Hepatocyte (in vitro differentiated cells): ENCODE measurements around the gene VSNL1. TPM values are rescaled to one million over a fixed set of nuclear protein-coding genes. Genes with fewer than 3 reads are reported as not detected.

Experiments used
- DNase-seq: peaks from one replicate; pipeline ENCODE4 v3.0.0-alpha.2; 2016; ENCODE audit warnings: low spot score
- H2AFZ ChIP-seq: fragments of 200-600 bp; sonication (generic); 2 replicates; pipeline ENCODE4 v1.6.0; 2016; ENCODE audit warnings: antibody characterized with exemption, mild to moderate bottlenecking
- H3K27ac ChIP-seq: fragments of 200-600 bp; sonication (generic); 2 replicates; pipeline ENCODE4 v1.5.1; 2016; ENCODE audit warnings: mild to moderate bottlenecking
- H3K27me3 ChIP-seq: fragments of 200-600 bp; sonication (generic); 2 replicates; pipeline ENCODE4 v1.6.1; 2016
- H3K36me3 ChIP-seq: fragments of 200-600 bp; sonication (generic); replicated peaks from 2 replicates; pipeline ENCODE4 v1.5.1; 2016; ENCODE audit warnings: low read depth; ENCODE audit not compliant: insufficient read depth
- H3K4me1 ChIP-seq: fragments of 200-600 bp; sonication (generic); 2 replicates; pipeline ENCODE4 v1.5.1; 2016; ENCODE audit warnings: mild to moderate bottlenecking, moderate library complexity; ENCODE audit not compliant: insufficient read depth
- H3K4me2 ChIP-seq: fragments of 200-600 bp; sonication (generic); 2 replicates; pipeline ENCODE4 v1.6.0; 2016
- H3K4me3 ChIP-seq: fragments of 200-600 bp; sonication (generic); 2 replicates; pipeline ENCODE4 v1.5.1; 2016; ENCODE audit warnings: mild to moderate bottlenecking
- H3K79me2 ChIP-seq: fragments of 200-600 bp; sonication (generic); 2 replicates; pipeline ENCODE4 v1.6.0; 2017; ENCODE audit warnings: mild to moderate bottlenecking
- H3K9me2 ChIP-seq: fragments of 200-600 bp; sonication (generic); replicated peaks from 2 replicates; pipeline ENCODE4 v1.6.0; 2017; ENCODE audit warnings: mild to moderate bottlenecking; ENCODE audit not compliant: insufficient read depth
- H3K9me3 ChIP-seq: fragments of 200-600 bp; sonication (generic); 2 replicates; pipeline ENCODE4 v1.5.1; 2016; ENCODE audit warnings: low read depth, mild to moderate bottlenecking
- H4K20me1 ChIP-seq: fragments of 200-600 bp; sonication (generic); 2 replicates; pipeline ENCODE4 v1.6.0; 2016; ENCODE audit warnings: mild to moderate bottlenecking; ENCODE audit not compliant: insufficient read depth, poor library complexity, severe bottlenecking
- EZH2 ChIP-seq: fragments of 200-600 bp; sonication (generic); IDR thresholded peaks from 2 replicates; pipeline ENCODE4 v1.6.1; 2016; ENCODE audit warnings: antibody characterized with exemption, mild to moderate bottlenecking, borderline replicate concordance
- EZH2phosphoT487 ChIP-seq: fragments of 200-600 bp; sonication (generic); IDR thresholded peaks from one replicate; pipeline ENCODE4 v1.6.1; 2018; ENCODE audit warnings: antibody characterized with exemption, mild to moderate bottlenecking, low read depth, moderate library complexity; ENCODE audit not compliant: unreplicated experiment, severe bottlenecking
- WGBS: methylation state at CpG from one replicate; pipeline ENCODE4 v1.1.6; 2016; ENCODE audit warnings: low lambda C conversion rate; ENCODE audit errors: missing lambda C conversion rate; 5-methylcytosine and 5-hydroxymethylcytosine counted together
- polyA plus RNA-seq: library from polyadenylated mRNA; unstranded; fragments of >200 nt; fragmentation: Nextera tagmentation; extraction: Ambion mirVana; gene quantifications from 2 replicates; pipeline ENCODE4 v1.2.1, GENCODE V29; 2016
- total RNA-seq: library from RNA; depleted of rRNA; stranded (reverse); fragments of >200 nt; gene quantifications from 2 replicates; pipeline ENCODE4 v1.2.3, GENCODE V29; 2014
- TF ChIP-seq, protein P1 (sequence below): fragments of 200-600 bp; sonication (generic); IDR thresholded peaks from 2 replicates; pipeline ENCODE4 v1.5.1; 2016; ENCODE audit warnings: antibody characterized with exemption, mild to moderate bottlenecking; ENCODE audit not compliant: poor library complexity

Gene VSNL1
- total and polyA plus RNA-seq, 2 experiments from 2014 or later = 9.4 to 16.0 TPM

DNA sequence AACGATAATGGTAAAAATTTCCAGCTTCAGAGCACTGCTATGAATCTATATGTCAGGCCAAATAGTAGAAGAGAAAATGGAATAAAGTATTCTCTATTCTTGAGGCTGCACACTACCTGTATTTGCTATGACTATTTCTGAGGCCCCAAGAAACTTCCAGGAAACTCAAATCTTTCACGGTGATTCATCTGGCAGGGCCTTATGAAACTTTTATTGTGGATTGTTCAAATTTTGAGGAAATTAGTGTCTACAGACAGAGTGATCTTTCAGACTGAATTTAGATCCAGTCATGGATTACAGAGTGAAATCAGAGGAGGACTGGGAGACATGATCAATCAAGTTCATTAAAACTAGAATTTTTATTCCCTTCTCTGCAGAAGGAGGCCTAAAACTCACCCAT is 4.1 kb upstream of the VSNL1 start:
- peaks cover 29% of the 10 kb centered on the region for H3K27me3 ChIP-seq
- H3K4me2 ChIP-seq = no peak overlapping the region
- H3K27ac ChIP-seq = no peak overlapping the region
- H3K4me3 ChIP-seq = no peak overlapping the region
- WGBS = 84% methylated on average over 2 of the region's 2 CpGs
- H3K4me1 ChIP-seq = no peaks in the 10 kb centered on the region
- no peak overlapping the region for H2AFZ ChIP-seq
- no peaks in the 10 kb centered on the region for H3K36me3 ChIP-seq
- TF ChIP-seq EZH2phosphoT487 = no peak
- no peak for TF ChIP-seq EZH2
- TF ChIP-seq, protein P1, sequence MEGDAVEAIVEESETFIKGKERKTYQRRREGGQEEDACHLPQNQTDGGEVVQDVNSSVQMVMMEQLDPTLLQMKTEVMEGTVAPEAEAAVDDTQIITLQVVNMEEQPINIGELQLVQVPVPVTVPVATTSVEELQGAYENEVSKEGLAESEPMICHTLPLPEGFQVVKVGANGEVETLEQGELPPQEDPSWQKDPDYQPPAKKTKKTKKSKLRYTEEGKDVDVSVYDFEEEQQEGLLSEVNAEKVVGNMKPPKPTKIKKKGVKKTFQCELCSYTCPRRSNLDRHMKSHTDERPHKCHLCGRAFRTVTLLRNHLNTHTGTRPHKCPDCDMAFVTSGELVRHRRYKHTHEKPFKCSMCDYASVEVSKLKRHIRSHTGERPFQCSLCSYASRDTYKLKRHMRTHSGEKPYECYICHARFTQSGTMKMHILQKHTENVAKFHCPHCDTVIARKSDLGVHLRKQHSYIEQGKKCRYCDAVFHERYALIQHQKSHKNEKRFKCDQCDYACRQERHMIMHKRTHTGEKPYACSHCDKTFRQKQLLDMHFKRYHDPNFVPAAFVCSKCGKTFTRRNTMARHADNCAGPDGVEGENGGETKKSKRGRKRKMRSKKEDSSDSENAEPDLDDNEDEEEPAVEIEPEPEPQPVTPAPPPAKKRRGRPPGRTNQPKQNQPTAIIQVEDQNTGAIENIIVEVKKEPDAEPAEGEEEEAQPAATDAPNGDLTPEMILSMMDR = no peak
- no peaks in the 10 kb centered on the region for H3K9me3 ChIP-seq
- no peaks in the 10 kb centered on the region for H4K20me1 ChIP-seq
- no peak for DNase-seq
- H3K79me2 ChIP-seq = no peaks in the 10 kb centered on the region
- no peaks in the 10 kb centered on the region for H3K9me2 ChIP-seq

DNA sequence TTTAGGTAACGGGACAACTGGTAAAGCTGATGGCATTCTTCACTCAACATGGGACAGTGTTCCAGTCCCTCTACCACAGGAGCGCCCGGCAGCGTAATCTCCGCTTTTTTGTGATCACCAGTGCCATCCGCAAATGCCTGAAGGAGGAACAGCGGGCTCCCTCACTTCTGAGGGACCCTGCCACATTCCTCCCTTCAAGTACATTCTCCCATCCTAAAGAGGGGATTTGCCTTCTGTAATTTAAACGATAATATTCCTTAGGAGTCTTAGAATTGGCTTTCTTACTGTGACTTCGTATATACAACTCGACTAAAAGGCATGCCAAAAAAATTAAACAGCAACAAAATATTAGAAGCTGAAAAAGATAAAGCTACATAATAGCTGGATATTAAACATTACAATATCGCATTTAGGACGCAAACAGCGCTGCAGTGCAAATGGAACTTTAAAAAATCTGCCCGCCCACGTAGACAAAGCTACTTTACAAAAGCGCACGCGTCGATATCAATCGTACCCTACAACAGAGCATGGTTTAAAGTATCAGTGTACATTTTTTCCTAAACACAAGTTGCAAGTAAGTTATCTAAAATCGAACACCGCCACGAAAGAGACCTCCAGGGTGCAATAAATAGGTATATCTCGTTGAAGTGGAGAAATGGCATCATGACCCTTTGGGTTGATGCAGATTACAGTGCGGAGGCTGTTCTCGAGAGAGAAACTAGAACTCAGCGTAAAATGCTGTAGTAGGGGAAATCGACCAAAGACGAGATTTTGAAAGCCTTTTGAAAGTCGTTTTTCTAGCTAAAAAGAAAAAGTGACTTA is 2.3 kb upstream of the VSNL1 start:
- peak overlapping the region; percentile 70 for H3K27ac ChIP-seq

DNA sequence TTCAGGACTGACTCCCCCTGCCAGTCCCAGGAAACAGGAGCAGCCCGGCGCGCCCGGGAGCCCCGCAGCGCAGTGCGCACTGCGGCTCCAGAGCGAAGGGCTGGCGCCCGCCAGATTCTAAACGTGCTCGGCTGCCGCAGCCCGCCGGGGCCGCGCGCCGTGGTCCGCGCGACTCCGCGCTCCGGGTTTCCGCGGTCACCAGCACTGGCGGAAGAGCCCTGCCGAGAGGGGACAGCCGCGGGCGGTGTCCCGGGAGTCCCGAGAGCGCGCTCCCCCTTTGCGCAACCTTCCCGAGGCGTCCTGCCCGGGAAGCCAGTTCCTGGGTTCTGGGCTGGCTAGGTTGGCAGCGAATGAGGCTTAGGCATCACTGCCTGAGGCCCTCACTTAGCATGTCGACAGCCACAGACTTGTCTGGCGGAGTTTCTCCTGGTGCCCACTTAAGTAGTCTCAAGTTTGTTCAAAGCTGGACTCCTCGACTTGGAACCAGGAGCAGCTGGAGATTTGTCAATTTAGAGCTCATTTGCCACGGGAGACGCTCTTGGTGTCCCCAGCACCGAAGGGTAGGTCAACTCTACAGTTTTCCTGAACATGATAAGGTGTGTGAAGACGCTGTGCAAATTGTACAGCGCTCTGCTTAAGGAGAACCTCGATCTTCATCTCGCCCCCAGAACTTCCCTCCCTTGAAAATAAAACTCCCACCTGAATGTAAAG is 1.5 kb upstream of the VSNL1 start:
- peak overlapping the region; percentile 97 for H2AFZ ChIP-seq
- TF ChIP-seq EZH2phosphoT487 (no peak), EZH2 (no peak)
- TF ChIP-seq, protein P1 = no peak

More for the DNA sequence above, 2.3 kb upstream of the VSNL1 start:
- peak; percentile 18 for DNase-seq
- peak overlapping the region; percentile 82 for H3K4me2 ChIP-seq
- 2% methylated on average over 30 of the region's 30 CpGs for WGBS
- H3K9me3 ChIP-seq = no peaks in the 10 kb centered on the region
- H3K4me3 ChIP-seq = peak overlapping the region; percentile 77
- H4K20me1 ChIP-seq = no peaks in the 10 kb centered on the region
- H3K9me2 ChIP-seq = no peaks in the 10 kb centered on the region
- H3K36me3 ChIP-seq = no peaks in the 10 kb centered on the region
- no peaks in the 10 kb centered on the region for H3K4me1 ChIP-seq
- peaks cover 29% of the 10 kb centered on the region for H3K27me3 ChIP-seq
- TF ChIP-seq EZH2 = peak; percentile 22
- TF ChIP-seq, protein P1 = no peak
- H2AFZ ChIP-seq = peak overlapping the region; percentile 97
- H3K79me2 ChIP-seq = no peaks in the 10 kb centered on the region

More for the DNA sequence above, 1.5 kb upstream of the VSNL1 start:
- peak; percentile 90 for DNase-seq
- H3K9me3 ChIP-seq = no peaks in the 10 kb centered on the region
- no peaks in the 10 kb centered on the region for H3K9me2 ChIP-seq
- peaks cover 31% of the 10 kb centered on the region for H3K27me3 ChIP-seq
- 2% methylated on average over 52 of the region's 52 CpGs for WGBS
- no peaks in the 10 kb centered on the region for H3K4me1 ChIP-seq
- H3K4me3 ChIP-seq = peak overlapping the region; percentile 77
- no peaks in the 10 kb centered on the region for H3K36me3 ChIP-seq
- no peaks in the 10 kb centered on the region for H3K79me2 ChIP-seq
- H4K20me1 ChIP-seq = no peaks in the 10 kb centered on the region
- peak overlapping the region; percentile 70 for H3K27ac ChIP-seq
- H3K4me2 ChIP-seq = peak overlapping the region; percentile 82
